ENCODE results near the gene BIN2. TPM values are rescaled to one million over a fixed set of nuclear protein-coding genes. Genes with fewer than 3 reads are reported as not detected.

The BIN2 gene
- total RNA-seq, 1 experiment from 2014 or later = 0.39 TPM

- TF ChIP-seq POLR2AphosphoS5 (IDR thresholded peaks at IDR 0.05; ENCODE audit: low read depth, low read length) = no peak
- TF ChIP-seq REST (IDR thresholded peaks at IDR 0.05; ENCODE audit: insufficient read depth in 1 of 2, low read depth in 2 of 2, low read length in 1 of 2) = no peak
- TF ChIP-seq, protein P1, sequence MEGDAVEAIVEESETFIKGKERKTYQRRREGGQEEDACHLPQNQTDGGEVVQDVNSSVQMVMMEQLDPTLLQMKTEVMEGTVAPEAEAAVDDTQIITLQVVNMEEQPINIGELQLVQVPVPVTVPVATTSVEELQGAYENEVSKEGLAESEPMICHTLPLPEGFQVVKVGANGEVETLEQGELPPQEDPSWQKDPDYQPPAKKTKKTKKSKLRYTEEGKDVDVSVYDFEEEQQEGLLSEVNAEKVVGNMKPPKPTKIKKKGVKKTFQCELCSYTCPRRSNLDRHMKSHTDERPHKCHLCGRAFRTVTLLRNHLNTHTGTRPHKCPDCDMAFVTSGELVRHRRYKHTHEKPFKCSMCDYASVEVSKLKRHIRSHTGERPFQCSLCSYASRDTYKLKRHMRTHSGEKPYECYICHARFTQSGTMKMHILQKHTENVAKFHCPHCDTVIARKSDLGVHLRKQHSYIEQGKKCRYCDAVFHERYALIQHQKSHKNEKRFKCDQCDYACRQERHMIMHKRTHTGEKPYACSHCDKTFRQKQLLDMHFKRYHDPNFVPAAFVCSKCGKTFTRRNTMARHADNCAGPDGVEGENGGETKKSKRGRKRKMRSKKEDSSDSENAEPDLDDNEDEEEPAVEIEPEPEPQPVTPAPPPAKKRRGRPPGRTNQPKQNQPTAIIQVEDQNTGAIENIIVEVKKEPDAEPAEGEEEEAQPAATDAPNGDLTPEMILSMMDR (IDR thresholded peaks at IDR 0.05) = no peak
- no peak for TF ChIP-seq SIN3A (IDR thresholded peaks at IDR 0.05; ENCODE audit: borderline replicate concordance, insufficient read depth, low read depth, low read length)
- no peak for TF ChIP-seq TCF7L2 (IDR thresholded peaks at IDR 0.05; ENCODE audit: low read depth, low read length)
- ChIA-PET POLR2A (no interaction called here), CTCF (no interaction called here)
- H3K27me3 ChIP-seq (ENCODE audit: control insufficient read depth, insufficient read depth, low read length) = no peaks in the 10 kb centered on the region
- no TSS peak for BruUV-seq (replicated peaks)
- in situ Hi-C loops (cut with HindIII; ENCODE audit: low pct_unique_long_range_greater_than_20kb, low sequenced_read_pairs) = no loop called here
- no peaks in the 10 kb centered on the region for H3K4me1 ChIP-seq (ENCODE audit: control insufficient read depth, insufficient read depth, low read length)
- no peaks in the 10 kb centered on the region for H3K36me3 ChIP-seq (ENCODE audit: control insufficient read depth, insufficient read depth, low read length)
- H3K4me3 ChIP-seq (ENCODE audit: low read depth in 2 of 2, low read length in 2 of 2) = no peak overlapping the region
- intact Hi-C loops (cut with micrococcal nuclease; ENCODE audit: unreplicated experiment) = no loop called here
- H3K27ac ChIP-seq (ENCODE audit: low read length) = no peak overlapping the region
- H3K9me3 ChIP-seq (ENCODE audit: control insufficient read depth, insufficient read depth, low read depth, low read length) = no peaks in the 10 kb centered on the region
- DNase-seq (ENCODE audit: low read depth, low spot score) (no peak), ATAC-seq (no peak)
Observed at GRCh38 chr12:51364001-51364400, 40.0 kb upstream of the BIN2 start.

DNA sequence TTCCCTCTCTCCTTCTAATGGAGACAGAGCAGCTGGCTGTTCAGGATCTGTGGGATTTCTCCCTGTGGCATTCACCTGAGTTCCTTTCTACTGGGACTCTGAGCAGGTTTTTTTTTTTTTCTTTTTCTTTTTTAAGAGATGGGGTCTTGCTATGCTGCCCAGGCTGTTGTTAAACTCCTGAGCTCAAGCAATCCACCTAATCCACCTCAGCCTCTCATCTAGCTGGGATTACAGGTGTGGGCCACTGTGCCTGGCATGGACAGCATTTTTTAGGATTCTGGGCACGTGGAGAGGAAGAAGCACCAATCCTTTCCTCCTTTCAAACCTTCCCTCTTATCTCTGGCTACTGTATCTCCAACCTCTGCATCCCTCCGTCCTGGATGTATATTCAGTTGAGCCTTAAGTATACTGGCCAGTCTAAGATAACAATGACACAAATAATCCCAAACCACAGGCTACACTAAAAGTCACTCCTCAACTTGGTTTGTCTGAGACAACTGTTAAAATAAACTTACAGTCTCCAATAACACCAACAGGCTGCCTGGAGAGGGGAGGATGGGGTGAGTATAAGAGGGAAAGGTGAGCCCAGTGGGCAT is 38.9 kb upstream of the BIN2 start:
- POLR2A ChIA-PET = no interaction called here
- ATAC-seq (no peak), DNase-seq (ENCODE audit: low read depth, low spot score) (no peak)
- Histone ChIP-seq H3K4me3 (ENCODE audit: low read depth in 2 of 2, low read length in 2 of 2) (no peak overlapping the region), H3K9me3 (ENCODE audit: control insufficient read depth, insufficient read depth, low read depth, low read length) (no peaks in the 10 kb centered on the region), H3K27me3 (ENCODE audit: control insufficient read depth, insufficient read depth, low read length) (no peaks in the 10 kb centered on the region), H3K4me1 (ENCODE audit: control insufficient read depth, insufficient read depth, low read length) (no peaks in the 10 kb centered on the region), H3K27ac (ENCODE audit: low read length) (no peak overlapping the region), H3K36me3 (ENCODE audit: control insufficient read depth, insufficient read depth, low read length) (no peaks in the 10 kb centered on the region)
- CTCF ChIA-PET = no interaction called here
- in situ Hi-C loops (cut with HindIII; ENCODE audit: low pct_unique_long_range_greater_than_20kb, low sequenced_read_pairs) (no loop called here), intact Hi-C loops (cut with micrococcal nuclease; ENCODE audit: unreplicated experiment) (no loop called here)
- BruUV-seq (replicated peaks) = no TSS peak
- TF ChIP-seq TCF7L2 (IDR thresholded peaks at IDR 0.05; ENCODE audit: low read depth, low read length) (no peak), POLR2AphosphoS5 (IDR thresholded peaks at IDR 0.05; ENCODE audit: low read depth, low read length) (no peak), REST (IDR thresholded peaks at IDR 0.05; ENCODE audit: insufficient read depth in 1 of 2, low read depth in 2 of 2, low read length in 1 of 2) (no peak), SIN3A (IDR thresholded peaks at IDR 0.05; ENCODE audit: borderline replicate concordance, insufficient read depth, low read depth, low read length) (no peak)
- TF ChIP-seq, protein P1 (IDR thresholded peaks at IDR 0.05) = no peak

All from Panc1 (cell line).